PFSK-1 (cell line): ENCODE measurements around the gene SCNN1B.

Source experiments
- FOXP2 ChIP-seq: optimal IDR thresholded peaks from 2 replicates; pipeline ENCODE3; 2011; ENCODE audit warnings: borderline replicate concordance, control low read depth, inconsistent platforms; ENCODE audit not compliant: insufficient read depth; ENCODE audit errors: extremely low read length, extremely low read depth
- POLR2AphosphoS5 ChIP-seq: IDR thresholded peaks from 2 replicates; pipeline ENCODE4 v1.6.1; 2012; ENCODE audit warnings: low read depth, mild to moderate bottlenecking, control low read depth, low read length, moderate library complexity
- REST ChIP-seq, 2 experiments: IDR thresholded peaks; 2 replicates each; pipeline versions ENCODE4 v1.6.1 to v1.8.0; 2011 to 2012; ENCODE audit warnings: low read depth in 2 of 2, low read length in 2 of 2, control low read depth in 1 of 2, inconsistent platforms in 1 of 2, mild to moderate bottlenecking in 1 of 2, moderate library complexity in 1 of 2; ENCODE audit not compliant: insufficient read depth in 1 of 2
- SIN3A ChIP-seq: IDR thresholded peaks from 2 replicates; pipeline ENCODE4 v1.6.1; 2012; ENCODE audit warnings: mild to moderate bottlenecking, low read length, moderate library complexity, borderline replicate concordance; ENCODE audit not compliant: insufficient read depth
- TAF1 ChIP-seq: IDR thresholded peaks from 2 replicates; pipeline ENCODE4 v1.6.1; 2012; ENCODE audit warnings: low read length, control low read depth, borderline replicate concordance; ENCODE audit not compliant: insufficient read depth

The SCNN1B gene

GRCh38 chr16:23286131-23286532, 16.0 kb upstream of the SCNN1B start:
- TF ChIP-seq SIN3A (no peak), POLR2AphosphoS5 (no peak), REST (IDR thresholded peaks at IDR 0.05; ENCODE audit: insufficient read depth in 1 of 2, low read depth in 2 of 2, low read length in 2 of 2) (no peak), FOXP2 (no peak), TAF1 (no peak)

- TF ChIP-seq FOXP2 (no peak), TAF1 (no peak), SIN3A (no peak), REST (IDR thresholded peaks at IDR 0.05; ENCODE audit: insufficient read depth in 1 of 2, low read depth in 2 of 2, low read length in 2 of 2) (no peak), POLR2AphosphoS5 (no peak)
Observed at GRCh38 chr16:23288209-23288608, 13.9 kb upstream of the SCNN1B start.

GRCh38 chr16:23288726-23289512, 13.2 kb upstream of the SCNN1B start:
- TF ChIP-seq REST (IDR thresholded peaks at IDR 0.05; ENCODE audit: insufficient read depth in 1 of 2, low read depth in 2 of 2, low read length in 2 of 2) (no peak), TAF1 (no peak), POLR2AphosphoS5 (no peak), SIN3A (no peak), FOXP2 (no peak)

GRCh38 chr16:23290189-23291062, 11.7 kb upstream of the SCNN1B start:
- no peak for TF ChIP-seq POLR2AphosphoS5
- TF ChIP-seq REST (IDR thresholded peaks at IDR 0.05; ENCODE audit: insufficient read depth in 1 of 2, low read depth in 2 of 2, low read length in 2 of 2): no peak
- TF ChIP-seq FOXP2: no peak
- TF ChIP-seq TAF1: no peak
- TF ChIP-seq SIN3A: no peak
